ENCODE results near the gene HPSE2. TPM values are rescaled to one million over a fixed set of nuclear protein-coding genes. Genes with fewer than 3 reads are reported as not detected.

HPSE2 gene
- total and polyA plus RNA-seq, 2 donors (not counting 1 experiment from before 2014, with no cell fraction given): not detected

- H3K4me1 Mint-ChIP-seq: no peaks in the 10 kb centered on the region
- Histone ChIP-seq H3K27me3 (replicated peaks in 1 of 4; ENCODE audit: control extremely low read depth in 1 of 4, control insufficient read depth in 3 of 4, insufficient read depth in 4 of 4, low read length in 3 of 4) (peaks cover 0 to 11% (median 2%) of the 10 kb centered on the region in 4 experiments), H3K4me3 (ENCODE audit: control extremely low read depth in 1 of 5, extremely low read depth in 1 of 5, insufficient read depth in 1 of 5, low read depth in 2 of 5, low read length in 4 of 5) (no peak overlapping the region), H3K9ac (ENCODE audit: low read length) (no peak overlapping the region), H3K27ac (ENCODE audit: low read length in 2 of 2) (no peak overlapping the region), H2AFZ (ENCODE audit: insufficient read depth, low read depth, low read length, poor library complexity, severe bottlenecking) (no peak overlapping the region), H3K36me3 (replicated peaks in 1 of 2; ENCODE audit: control extremely low read depth in 1 of 2, control insufficient read depth in 1 of 2, extremely low read depth in 1 of 2, insufficient read depth in 2 of 2, low read length in 1 of 2) (no peaks in the 10 kb centered on the region), H3K4me2 (replicated peaks; ENCODE audit: low read depth, low read length, poor library complexity, severe bottlenecking) (no peak overlapping the region), H3K4me1 (ENCODE audit: control insufficient read depth in 2 of 2, insufficient read depth in 2 of 2, low read length in 2 of 2) (no peaks in the 10 kb centered on the region), H3K9me3 (ENCODE audit: control extremely low read depth in 1 of 3, control insufficient read depth in 2 of 3, insufficient read depth in 1 of 3, low read length in 2 of 3) (peaks cover 0 to 3% (median 0%) of the 10 kb centered on the region in 3 donors), H3K79me2 (ENCODE audit: control insufficient read depth, insufficient read depth, low read length) (no peaks in the 10 kb centered on the region), H4K20me1 (ENCODE audit: control insufficient read depth, insufficient read depth, low read length, poor library complexity, severe bottlenecking) (no peaks in the 10 kb centered on the region)
- TF ChIP-seq CTCF (IDR thresholded peaks at IDR 0.05) (no peak), EZH2 (IDR thresholded peaks at IDR 0.05; ENCODE audit: borderline replicate concordance, insufficient read depth, low read depth, low read length, poor library complexity, severe bottlenecking) (no peak)
- ATAC-seq (ENCODE audit: low read depth) (no peak), DNase-seq (no peak)
- ChIA-PET CTCF (interaction anchor here (1.3 kb wide), 1 partner anchor 22 kb away, joined by 4 read pairs; no protein-coding TSS in a partner anchor), POLR2A (no interaction called here)
- H3K27ac Mint-ChIP-seq: no peak overlapping the region
- intact Hi-C loops (cut with micrococcal nuclease): no loop called here
- WGBS (ENCODE audit: insufficient coverage): no CpG with 5 or more reads among the region's 1 CpG
- no peaks in the 10 kb centered on the region for H3K9me3 Mint-ChIP-seq (ENCODE audit: insufficient read depth)
- no peak overlapping the region for H3K4me3 Mint-ChIP-seq
- peaks cover 14% of the 10 kb centered on the region for H3K27me3 Mint-ChIP-seq
Measured at GRCh38 chr10:98488669-98489430, 746.8 kb downstream of the HPSE2 start.

- ChIA-PET CTCF (no interaction called here), POLR2A (no interaction called here)
- H3K27me3 Mint-ChIP-seq: peaks cover 14% of the 10 kb centered on the region
- no peak overlapping the region for H3K4me3 Mint-ChIP-seq
- Histone ChIP-seq H3K4me2 (replicated peaks; ENCODE audit: low read depth, low read length, poor library complexity, severe bottlenecking) (no peak overlapping the region), H3K9ac (ENCODE audit: low read length) (no peak overlapping the region), H4K20me1 (ENCODE audit: control insufficient read depth, insufficient read depth, low read length, poor library complexity, severe bottlenecking) (no peaks in the 10 kb centered on the region), H3K9me3 (ENCODE audit: control extremely low read depth in 1 of 3, control insufficient read depth in 2 of 3, insufficient read depth in 1 of 3, low read length in 2 of 3) (peaks cover 0 to 3% (median 0%) of the 10 kb centered on the region in 3 donors), H3K79me2 (ENCODE audit: control insufficient read depth, insufficient read depth, low read length) (no peaks in the 10 kb centered on the region), H3K36me3 (replicated peaks in 1 of 2; ENCODE audit: control extremely low read depth in 1 of 2, control insufficient read depth in 1 of 2, extremely low read depth in 1 of 2, insufficient read depth in 2 of 2, low read length in 1 of 2) (no peaks in the 10 kb centered on the region), H3K4me1 (ENCODE audit: control insufficient read depth in 2 of 2, insufficient read depth in 2 of 2, low read length in 2 of 2) (no peaks in the 10 kb centered on the region), H3K27me3 (replicated peaks in 1 of 4; ENCODE audit: control extremely low read depth in 1 of 4, control insufficient read depth in 3 of 4, insufficient read depth in 4 of 4, low read length in 3 of 4) (peaks cover 0 to 11% (median 2%) of the 10 kb centered on the region in 4 experiments), H2AFZ (ENCODE audit: insufficient read depth, low read depth, low read length, poor library complexity, severe bottlenecking) (no peak overlapping the region), H3K4me3 (ENCODE audit: control extremely low read depth in 1 of 5, extremely low read depth in 1 of 5, insufficient read depth in 1 of 5, low read depth in 2 of 5, low read length in 4 of 5) (no peak overlapping the region), H3K27ac (ENCODE audit: low read length in 2 of 2) (no peak overlapping the region)
- ATAC-seq (ENCODE audit: low read depth) (no peak), DNase-seq (no peak)
- no peaks in the 10 kb centered on the region for H3K9me3 Mint-ChIP-seq (ENCODE audit: insufficient read depth)
- peaks cover under 1% of the 10 kb centered on the region for H3K4me1 Mint-ChIP-seq
- intact Hi-C loops (cut with micrococcal nuclease): no loop called here
- TF ChIP-seq EZH2 (IDR thresholded peaks at IDR 0.05; ENCODE audit: borderline replicate concordance, insufficient read depth, low read depth, low read length, poor library complexity, severe bottlenecking): no peak
- TF ChIP-seq CTCF (IDR thresholded peaks at IDR 0.05): no peak
- no peak overlapping the region for H3K27ac Mint-ChIP-seq
- 83% methylated on average over 2 of the region's 3 CpGs for WGBS (ENCODE audit: insufficient coverage)
Measured at GRCh38 chr10:98487649-98488048, 748.0 kb downstream of the HPSE2 start.
